GM19463 (cell line): ENCODE results near the gene LGR4.
"Not testable (repeated sequence)": the region's sequence is repeated elsewhere in the genome, so short reads cannot be mapped to it uniquely, and the experiment has no call there.

Experiments
- ATAC-seq: cut with Tn5 transposase; IDR thresholded peaks from one replicate; pipeline ENCODE4 v1.9.1; 2021; ENCODE audit warnings: mild to moderate bottlenecking, moderate library complexity; ENCODE audit not compliant: unreplicated experiment

Gene LGR4

DNA sequence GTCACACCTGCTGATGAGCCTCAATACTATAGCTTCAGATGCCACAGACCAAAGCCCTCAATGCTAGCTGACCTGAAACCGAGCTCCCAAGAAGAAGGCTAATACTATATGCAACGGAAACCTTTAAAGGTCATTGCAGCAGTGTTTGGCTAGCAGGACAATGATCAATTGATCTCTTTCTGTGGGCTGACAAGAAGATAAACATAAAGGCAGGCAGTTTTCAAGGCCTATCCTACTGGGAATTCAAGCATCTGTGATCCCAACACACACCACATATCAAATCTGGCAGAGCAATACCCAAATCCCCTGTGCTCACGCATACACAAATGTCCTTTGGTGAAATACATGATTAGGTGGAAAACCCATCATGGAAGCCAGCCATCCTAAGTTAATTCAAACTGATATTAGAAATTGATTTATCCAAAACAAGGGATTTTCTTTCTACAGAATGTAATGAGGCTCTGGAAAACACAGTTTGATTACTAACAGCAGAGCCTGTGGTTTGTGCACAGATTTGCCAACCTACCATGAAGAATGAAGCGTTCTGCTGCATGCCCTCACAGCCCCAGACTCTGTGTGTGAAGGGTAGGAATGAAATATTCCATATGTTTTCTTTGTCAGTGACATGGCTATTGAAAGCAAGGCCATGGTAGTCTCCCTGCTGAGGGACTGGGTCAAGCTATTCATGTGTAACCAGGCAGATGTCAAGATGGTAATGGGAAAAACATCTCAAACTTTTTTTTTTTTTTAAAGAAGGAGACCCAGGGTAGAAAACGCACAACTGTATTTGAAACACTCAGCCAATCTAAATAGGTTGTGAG, 12.2 kb downstream of the LGR4 start:
- no peak for ATAC-seq

DNA sequence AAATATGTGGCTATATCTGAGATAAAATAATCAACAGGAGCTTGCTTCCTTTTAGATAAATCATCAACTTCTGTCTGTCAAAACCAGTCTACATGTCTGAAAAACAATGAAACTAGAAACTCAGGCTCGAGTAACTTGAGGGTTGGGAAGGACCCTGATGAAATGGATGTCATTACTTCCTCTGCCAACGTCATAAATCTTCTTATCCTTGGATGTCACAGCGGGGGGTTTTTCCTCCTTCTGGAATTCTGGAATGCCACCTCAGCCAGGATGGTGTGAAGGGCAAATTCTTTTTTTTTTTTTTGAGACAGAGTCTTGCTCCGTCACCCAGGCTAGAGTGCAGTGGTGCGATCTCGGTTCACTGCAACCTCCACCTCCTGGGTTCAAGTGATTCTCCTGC, 13.4 kb downstream of the LGR4 start:
- ATAC-seq: no peak

DNA sequence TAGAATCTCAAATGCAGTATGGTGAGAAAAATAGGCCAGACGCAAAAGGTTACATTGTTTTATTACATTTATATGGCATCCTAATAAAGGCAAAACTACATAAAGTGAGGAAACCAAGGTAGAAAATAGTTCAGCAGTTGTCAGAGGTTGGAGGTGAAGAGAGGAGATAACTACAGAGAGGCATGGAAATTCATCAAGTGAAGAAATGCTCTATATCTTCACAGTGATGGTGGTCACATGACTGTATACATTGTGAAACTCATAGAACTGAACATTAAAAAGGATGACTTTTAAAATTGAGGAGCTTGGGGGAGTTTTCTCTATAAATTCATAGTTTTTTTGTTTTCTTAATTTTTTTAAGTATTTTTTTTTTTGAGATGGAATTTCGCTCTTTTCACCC, 14.4 kb downstream of the LGR4 start:
- no peak for ATAC-seq

DNA sequence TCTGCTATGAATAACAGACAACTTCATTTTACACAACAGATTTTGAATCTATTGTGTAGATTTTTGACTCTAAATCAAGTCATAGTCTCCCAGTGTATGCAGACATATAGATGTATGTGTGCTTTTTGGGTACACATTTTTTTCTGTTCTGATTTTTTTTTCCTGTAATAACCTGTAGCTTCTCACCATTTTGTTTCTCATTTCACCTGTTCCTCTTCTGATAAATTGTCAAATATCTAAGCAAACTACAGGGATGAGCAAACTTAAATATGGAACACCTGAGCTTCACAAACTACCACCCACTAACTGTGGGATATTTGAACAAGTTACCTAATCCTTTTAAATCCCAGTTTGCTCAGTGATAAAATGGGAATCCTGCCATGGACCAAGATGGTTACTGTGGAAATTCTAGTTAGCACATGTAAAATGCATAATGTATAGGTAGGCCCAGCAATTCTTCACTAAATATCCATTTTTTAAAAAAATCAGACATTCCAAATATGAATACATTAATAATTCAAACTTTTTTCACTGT, 15.7 kb downstream of the LGR4 start:
- ATAC-seq: no peak

DNA sequence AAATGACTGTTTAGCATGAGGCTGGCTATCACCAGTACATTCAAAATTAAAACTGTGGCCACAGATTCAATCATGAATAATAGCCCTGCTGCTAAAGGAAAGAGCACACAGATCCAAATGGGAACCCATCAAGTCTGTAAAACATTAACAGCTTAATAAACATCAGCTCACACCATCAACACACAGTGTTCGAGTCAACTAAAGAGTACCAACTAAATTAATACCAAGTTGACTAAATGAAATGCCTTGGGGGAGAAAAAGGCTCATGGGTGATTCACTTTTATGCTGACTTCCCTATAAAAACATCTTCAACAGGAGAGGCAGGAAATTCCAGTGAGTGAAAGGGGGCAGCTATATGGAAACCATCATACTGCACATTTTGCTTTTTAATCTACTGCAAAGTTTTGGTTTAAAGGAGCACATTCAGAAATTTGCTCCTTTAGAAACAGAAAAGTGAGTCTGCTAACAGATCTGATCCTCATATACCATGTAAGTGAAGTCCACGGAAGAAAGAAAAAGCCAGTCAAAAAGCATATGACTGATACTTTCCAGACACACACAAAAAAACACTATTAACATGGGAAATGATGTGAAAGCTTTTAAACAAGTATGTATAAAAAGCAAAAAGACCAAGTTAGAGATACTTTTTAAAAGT, 16.3 kb downstream of the LGR4 start:
- ATAC-seq: no peak

DNA sequence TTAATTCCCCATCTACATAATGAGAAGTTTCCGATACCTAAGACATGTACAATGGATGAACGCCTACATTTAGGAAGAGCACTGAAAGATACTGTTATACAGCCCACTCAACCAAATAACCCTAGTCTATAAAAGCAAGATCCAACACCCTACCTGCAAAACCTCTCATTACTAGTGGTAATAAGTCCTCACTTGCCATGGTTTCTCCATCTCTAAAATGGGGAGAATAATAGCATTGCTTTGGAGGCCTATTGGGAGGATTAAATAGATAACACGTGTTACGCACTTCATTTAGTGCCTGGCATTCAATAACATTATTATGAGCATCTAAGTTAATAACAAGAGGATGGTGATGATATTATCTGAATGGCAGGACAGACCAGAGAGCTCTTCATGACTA, 16.9 kb downstream of the LGR4 start:
- no peak for ATAC-seq

DNA sequence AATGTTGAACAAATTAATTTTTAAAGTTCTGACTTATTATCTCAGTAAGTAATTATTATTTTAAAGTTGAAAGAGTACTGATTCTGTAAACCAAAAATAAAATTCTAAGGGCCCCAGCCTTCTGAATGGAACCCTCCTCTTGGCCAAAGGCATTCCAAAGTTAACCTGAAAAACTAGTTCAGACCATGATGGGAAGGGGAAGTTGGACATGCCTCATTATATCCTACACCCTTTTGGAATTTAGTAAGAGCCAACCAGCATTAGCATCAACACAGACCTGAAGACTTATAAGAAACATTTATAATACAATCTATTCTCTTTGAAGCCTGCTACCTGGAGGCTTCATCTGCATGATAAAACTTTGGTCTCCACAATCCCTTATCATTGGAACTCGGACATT, 18.9 kb downstream of the LGR4 start:
- no peak for ATAC-seq

DNA sequence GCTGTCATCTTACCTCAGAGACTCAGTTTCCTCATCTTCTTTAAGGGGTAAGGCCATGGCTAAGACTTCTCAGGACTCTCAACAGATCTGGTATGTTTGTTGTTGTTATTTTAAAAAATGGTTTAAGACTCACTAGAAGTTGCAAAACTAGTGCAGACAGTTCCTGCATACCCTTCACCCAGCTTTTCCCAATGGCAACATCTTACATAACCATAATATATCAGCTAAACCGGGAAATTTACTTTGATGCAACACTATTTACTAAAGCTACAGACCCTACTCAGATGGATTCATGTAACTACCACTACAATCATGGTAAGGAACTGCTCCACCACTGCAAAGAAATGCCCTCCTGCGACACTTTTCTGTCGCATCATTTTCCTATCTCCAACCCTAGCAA, 20.4 kb downstream of the LGR4 start:
- ATAC-seq: no peak

DNA sequence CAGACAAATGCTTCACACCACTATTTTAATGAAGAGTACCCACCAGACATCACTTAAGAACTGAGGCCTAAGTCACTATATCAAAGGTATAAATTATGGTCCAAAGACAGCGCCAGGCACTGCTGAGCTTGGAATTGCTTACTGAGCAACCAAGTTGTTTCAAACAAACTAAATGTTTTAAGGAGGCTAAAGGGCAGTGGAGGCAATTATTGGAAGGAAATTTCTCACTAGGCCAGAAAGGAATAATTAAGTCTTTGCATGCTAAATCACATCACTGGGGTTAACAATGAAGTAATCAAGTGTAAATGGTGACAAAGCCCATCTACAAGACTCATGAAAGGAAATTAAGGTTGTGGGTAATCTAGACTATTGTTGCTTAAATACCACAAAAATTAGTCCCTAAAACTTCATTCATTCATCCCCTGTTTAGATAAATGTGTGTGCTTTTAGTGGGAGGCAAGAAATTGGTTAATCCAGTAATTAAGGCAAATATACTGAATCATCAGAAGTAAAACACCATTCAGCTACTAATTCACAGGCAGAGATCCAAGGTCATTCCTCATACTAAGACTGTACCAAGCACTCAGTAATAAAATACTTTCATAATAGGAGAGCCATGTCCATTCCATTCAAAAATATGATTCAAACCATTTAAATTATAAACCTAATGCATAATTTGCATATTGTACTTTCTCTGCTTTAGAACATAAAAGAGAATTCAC, 21.2 kb downstream of the LGR4 start:
- no peak for ATAC-seq

DNA sequence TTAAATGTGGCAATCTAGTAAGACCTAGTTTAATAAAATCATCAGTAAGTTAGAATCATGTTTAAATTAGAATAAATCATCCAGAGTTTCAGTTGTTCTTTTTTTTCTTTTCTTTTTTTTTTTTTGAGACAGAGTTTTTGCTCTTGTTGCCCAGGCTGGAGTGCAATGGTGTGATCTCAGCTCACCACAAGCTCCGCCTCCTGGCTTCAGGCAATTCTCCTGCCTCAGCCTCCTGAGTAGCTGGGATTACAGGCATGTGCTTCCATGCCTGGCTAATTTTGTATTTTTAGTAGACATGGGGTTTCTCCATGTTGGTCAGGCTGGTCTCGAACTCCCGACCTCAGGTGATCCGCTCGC, 24.4 kb downstream of the LGR4 start:
- not testable (repeated sequence) for ATAC-seq

DNA sequence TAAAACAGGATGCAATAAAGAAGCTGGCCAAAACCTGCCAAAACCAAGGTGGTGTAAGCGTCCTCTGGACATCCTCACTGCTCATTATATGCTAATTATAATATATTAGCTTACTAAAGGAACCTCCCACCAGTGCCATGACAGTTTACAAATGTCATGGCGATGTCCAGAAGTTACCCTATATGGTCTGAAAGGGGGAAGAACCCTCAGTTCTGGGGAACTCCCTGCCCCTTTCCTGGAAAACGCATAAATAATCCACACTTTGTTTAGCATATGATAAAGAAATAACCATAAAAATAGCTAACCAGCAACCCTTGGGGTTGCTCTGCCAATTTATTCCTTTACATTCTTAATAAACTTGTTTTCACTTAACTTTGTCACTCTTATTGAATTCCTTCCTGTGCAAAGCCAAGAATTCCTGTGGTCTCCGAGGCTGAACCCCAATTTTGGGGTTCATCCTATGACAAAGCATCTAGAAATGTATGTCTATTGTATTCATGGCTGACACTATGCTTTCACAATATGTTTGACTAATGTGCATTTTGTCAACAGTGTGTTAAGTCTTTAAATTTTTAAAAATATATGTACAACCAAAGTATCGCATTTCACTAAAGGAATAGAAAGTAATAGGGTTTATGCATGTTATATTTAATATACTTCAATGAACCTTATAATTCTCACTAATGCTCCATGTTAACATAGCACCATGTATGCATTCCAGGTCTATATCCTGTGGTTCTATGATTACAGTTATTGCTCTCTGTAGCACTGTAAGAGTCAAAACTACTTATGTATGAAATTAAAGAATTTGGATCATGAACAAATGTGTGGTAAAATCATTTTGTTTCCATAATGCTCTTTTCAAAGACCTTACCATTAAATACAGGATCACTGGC, 25.1 kb downstream of the LGR4 start:
- ATAC-seq: no peak

DNA sequence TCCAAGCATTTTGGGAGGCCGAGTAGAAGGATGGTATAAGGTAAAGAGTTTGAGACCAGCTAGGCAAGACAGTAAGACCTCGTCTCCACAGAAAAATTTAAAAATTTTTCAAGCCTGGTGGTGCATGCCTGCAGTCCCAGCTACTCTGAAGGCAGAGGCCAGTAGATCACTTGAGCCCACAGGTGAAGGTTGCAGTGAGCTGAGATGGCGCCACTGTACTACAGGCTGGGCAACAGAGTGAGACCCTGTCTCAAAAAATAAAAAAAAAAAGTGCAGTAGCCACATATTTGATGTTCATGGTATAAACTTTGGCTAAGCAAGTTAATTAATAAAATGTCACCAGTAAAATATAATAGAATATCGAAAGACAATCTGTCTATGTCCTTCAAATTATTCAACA, 27.0 kb downstream of the LGR4 start:
- ATAC-seq: no peak

DNA sequence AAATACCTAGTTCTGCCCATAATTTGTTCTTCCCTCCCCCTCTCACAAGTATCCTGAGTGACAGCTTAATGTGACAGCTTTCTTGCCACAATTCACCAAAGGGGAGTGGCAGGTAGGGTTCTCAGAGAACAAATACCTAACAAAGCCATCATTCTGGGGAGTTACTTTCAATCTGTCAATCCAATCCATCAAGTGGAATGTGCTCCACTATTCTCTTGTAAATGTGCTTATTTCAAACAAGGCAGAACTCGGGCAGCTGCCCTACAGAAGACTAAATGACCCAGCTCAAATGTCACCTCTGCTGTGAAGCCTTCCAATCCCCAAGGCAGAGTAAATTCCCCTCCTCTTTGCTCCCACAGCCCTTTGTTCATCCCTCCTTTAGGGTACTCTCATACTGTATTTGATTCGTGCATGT, 27.8 kb downstream of the LGR4 start:
- no peak for ATAC-seq

DNA sequence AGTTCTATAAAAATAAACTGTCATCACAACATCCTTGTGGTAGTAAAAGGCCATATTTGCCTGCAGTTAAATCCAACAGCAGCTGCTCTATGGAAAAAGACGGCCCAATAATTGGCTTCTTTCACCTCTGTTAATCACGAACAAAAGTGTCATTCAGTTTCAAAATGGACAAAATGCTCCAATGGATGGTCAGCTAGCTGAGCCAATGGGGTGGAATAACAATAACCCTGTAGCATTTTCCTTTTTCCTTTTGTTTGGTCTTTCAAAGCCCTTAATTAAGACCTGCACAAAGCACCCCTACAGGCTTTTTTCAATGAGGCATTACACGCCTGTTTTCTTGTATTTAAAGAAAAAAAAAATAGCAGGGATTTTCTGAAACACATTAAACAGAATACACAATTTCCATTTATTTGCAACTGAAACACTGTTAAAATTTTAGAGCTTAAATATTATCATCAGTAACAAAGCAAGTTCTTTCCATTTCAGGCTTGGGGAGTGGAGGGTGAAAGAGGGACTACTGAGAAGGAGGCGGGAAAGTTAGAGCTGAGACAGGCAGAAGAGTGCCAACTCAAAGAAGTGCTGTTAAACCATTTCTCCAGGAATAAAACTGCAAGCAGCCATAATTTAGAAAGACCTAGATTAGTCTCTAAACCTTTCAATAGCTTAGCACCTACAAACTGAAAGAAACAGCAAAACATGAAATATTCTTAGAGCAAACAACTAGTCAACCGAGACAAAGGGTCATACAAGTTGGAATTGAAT, 28.7 kb downstream of the LGR4 start:
- no peak for ATAC-seq

DNA sequence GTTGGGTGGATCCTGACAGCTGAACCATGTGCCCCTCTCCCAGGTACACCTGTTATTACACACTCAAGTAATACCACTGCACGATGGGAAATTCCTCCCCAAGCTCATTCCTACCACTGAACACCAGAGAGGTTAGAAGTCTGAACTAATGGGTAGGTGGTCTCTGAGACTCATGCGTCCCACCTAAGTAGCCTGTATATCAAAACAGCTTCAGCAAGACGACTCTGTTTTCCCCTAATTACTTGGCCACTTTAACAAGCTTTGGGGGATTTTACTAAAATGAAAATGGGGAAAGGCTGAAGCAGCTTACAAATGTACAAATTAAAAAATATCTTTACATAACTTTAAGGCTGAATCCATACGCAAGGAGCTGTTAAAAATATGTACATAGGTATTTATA, 29.4 kb downstream of the LGR4 start:
- ATAC-seq: no peak

DNA sequence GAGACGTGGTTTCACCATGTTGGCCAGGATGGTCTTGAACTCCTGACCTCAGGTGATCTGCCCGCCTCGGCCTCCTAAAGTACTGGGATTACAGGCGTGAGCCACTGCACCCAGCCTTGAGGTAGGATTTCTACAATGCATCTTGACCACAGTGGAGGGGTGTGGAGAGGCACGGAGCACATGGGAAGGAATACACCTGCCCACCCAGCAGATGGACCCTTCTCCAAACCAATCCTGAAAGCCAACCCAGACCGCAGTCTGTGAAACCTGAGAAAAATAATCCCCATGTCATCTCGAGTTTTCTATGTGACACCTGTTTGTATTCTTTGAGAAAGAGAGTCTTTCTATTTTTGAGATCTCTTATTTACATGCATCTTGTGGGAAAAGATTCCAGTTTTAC, 32.5 kb downstream of the LGR4 start:
- no peak for ATAC-seq

DNA sequence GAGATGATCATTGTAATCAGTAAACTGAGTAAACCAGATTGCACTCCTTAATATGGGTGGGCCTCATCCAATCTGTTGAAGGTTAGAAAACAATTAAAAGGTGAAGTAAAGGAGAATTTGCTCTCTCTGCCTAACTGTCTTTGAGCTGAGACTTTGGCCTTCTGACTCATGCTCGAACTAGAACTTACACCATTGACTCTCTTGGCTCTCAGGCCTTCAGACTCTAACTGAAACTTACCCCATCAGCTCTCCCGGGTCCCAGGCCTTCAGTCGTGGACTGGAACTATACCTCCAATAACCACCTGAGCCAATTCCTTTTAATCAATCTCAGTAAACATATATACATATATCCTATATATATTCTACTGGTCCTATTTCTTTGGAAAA, 34.0 kb downstream of the LGR4 start:
- ATAC-seq: no peak

DNA sequence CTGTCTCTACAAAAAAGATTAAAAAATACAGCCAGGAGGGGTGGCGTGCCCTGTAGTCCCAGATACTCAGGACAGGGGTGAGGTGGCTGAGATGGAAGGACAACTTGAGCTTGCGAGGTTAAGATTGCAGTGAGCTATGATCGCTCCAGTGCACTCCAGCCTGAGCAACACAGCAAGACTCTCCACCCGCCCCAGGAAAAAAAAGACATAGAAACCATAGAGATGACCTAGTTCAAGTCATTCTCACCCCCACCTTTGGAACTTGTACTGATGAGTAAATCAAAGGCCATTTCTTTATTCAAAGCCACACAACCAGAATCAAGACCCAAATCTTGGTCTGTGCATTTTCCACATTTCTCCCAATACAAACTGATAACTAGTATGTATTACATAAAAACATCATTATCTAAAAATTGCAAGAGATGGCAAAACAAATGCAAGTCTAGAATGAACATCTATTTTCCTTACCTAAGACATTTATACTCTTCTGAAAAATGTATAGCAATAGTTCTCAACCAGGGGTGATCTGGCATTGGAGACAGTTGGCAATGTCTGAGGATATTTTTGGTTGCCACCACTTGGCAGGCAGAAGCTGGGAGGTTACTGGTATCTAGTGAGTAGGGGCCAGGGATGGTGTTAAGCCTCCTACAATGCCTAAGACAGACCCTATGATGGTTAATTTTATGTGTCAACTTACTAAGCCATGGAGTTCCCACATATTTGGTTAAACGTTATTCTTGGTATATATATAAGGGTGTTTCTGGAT, 34.6 kb downstream of the LGR4 start:
- no peak for ATAC-seq

DNA sequence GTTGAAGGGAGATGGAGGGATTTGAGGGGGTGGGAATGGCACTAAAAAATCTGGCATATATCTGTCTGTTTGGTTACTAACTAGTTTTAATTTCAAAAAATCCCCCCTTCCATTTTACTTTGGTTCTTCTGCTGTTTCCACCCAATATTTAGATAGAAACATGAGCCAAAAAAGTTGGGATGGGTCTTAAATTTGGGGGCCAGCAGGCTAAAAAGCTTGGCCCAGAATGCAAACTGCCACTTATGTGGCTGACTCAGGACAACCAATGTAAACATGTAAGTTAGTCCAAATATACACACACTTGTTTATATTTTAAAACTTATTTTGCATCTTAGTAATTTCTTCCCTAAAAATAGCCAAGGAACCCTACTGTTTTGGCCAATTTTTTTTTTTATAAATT, 35.7 kb downstream of the LGR4 start:
- ATAC-seq: no peak
